Endodermal cell (in vitro differentiated cells): ENCODE measurements around the gene PAGR1. TPM values are rescaled to one million over a fixed set of nuclear protein-coding genes. Genes with fewer than 3 reads are reported as not detected.

Experiments
- DNase-seq: peaks from one replicate; pipeline ENCODE4 v3.0.0-alpha.2; 2017
- H3K27ac ChIP-seq: 2 replicates; pipeline ENCODE4 v1.5.1; 2013; ENCODE audit warnings: mild to moderate bottlenecking, low read depth, low read length, moderate library complexity
- H3K27me3 ChIP-seq: 2 replicates; pipeline ENCODE4 v1.6.1; 2013; ENCODE audit warnings: mild to moderate bottlenecking, low read length, moderate library complexity; ENCODE audit not compliant: insufficient read depth, control insufficient read depth, poor library complexity, severe bottlenecking
- H3K36me3 ChIP-seq: 2 replicates; pipeline ENCODE4 v1.7.0; 2013; ENCODE audit warnings: mild to moderate bottlenecking, low read length, moderate library complexity; ENCODE audit not compliant: control insufficient read depth, insufficient read depth
- H3K4me1 ChIP-seq: one replicate; pipeline ENCODE4 v1.7.0; 2013; ENCODE audit warnings: low read length; ENCODE audit not compliant: control insufficient read depth, insufficient read depth
- H3K4me3 ChIP-seq: 2 replicates; pipeline ENCODE4 v1.5.1; 2013; ENCODE audit warnings: mild to moderate bottlenecking, low read length, moderate library complexity
- H3K9ac ChIP-seq: 2 replicates; pipeline ENCODE4 v1.6.1; 2013; ENCODE audit warnings: mild to moderate bottlenecking, low read length, moderate library complexity; ENCODE audit not compliant: poor library complexity, severe bottlenecking; ENCODE audit errors: extremely low read depth
- H3K9me3 ChIP-seq: 2 replicates; pipeline ENCODE4 v1.6.1; 2013; ENCODE audit warnings: mild to moderate bottlenecking, low read length, moderate library complexity; ENCODE audit not compliant: control insufficient read depth
- H3K27ac Mint-ChIP-seq: 2 replicates; pipeline ENCODE4 v1.8.0; 2020; ENCODE audit warnings: mixed read lengths
- H3K27me3 Mint-ChIP-seq: 2 replicates; pipeline ENCODE4 v1.8.0; 2021; ENCODE audit warnings: mild to moderate bottlenecking, mixed read lengths; ENCODE audit not compliant: insufficient read depth
- H3K36me3 Mint-ChIP-seq: 2 replicates; pipeline ENCODE4 v1.8.0; 2020; ENCODE audit warnings: low read depth, mixed read lengths
- H3K4me1 Mint-ChIP-seq: 2 replicates; pipeline ENCODE4 v1.8.0; 2020; ENCODE audit warnings: mixed read lengths
- H3K4me3 Mint-ChIP-seq: 2 replicates; pipeline ENCODE4 v1.8.0; 2020; ENCODE audit warnings: mild to moderate bottlenecking, moderate library complexity, mixed read lengths
- H3K9me3 Mint-ChIP-seq: 2 replicates; pipeline ENCODE4 v1.8.0; 2020; ENCODE audit warnings: mild to moderate bottlenecking, mixed read lengths
- CTCF ChIP-seq: fragments of 200-600 bp; sonication (generic); conservative IDR thresholded peaks from 2 replicates; pipeline ENCODE4 v1.5.0; 2021; ENCODE audit warnings: antibody characterized with exemption, mild to moderate bottlenecking
- WGBS, 2 experiments: methylation state at CpG; one replicate each; pipeline versions ENCODE4 v1.1.5 to v1.1.7; 2013; ENCODE audit warnings: missing lambda C conversion rate in 2 of 2, mixed read lengths in 1 of 2; ENCODE audit not compliant: insufficient coverage in 1 of 2, insufficient read length in 1 of 2; 5-methylcytosine and 5-hydroxymethylcytosine counted together
- total RNA-seq, 2 donors: library from RNA; stranded (reverse); fragmentation: NEBNext Ultra II Directional in 1 of 2; extraction: Animal tissue kit (Norgen Biotek cat#: 25700) in 1 of 2; gene quantifications; 2 replicates in 1 of 2; 3 replicates in 1 of 2; pipeline ENCODE4 v1.2.1, GENCODE V29; 2021

Gene PAGR1
- total RNA-seq, 2 donors from 2014 or later = 43.0 to 65.7 TPM

GRCh38 chr16:29862383-29862883, 46.5 kb downstream of the PAGR1 start:
- no peak for TF ChIP-seq CTCF
- Mint-ChIP-seq H3K27ac (peak overlapping the region; percentile 69), H3K4me3 (peak overlapping the region; percentile 80), H3K36me3 (peaks cover 31% of the 10 kb centered on the region), H3K4me1 (peaks cover 2% of the 10 kb centered on the region), H3K27me3 (peaks cover 3% of the 10 kb centered on the region), H3K9me3 (no peaks in the 10 kb centered on the region)
- Histone ChIP-seq H3K4me3 (peak overlapping the region; percentile 88), H3K9ac (peak overlapping the region; percentile 96), H3K27ac (peak overlapping the region; percentile 99), H3K27me3 (no peaks in the 10 kb centered on the region), H3K4me1 (no peaks in the 10 kb centered on the region), H3K9me3 (no peaks in the 10 kb centered on the region), H3K36me3 (peaks cover 16% of the 10 kb centered on the region)
- WGBS, 2 experiments = 1 to 2% methylated on average over 14 to 26 of the region's 27 CpGs
- DNase-seq = no peak

GRCh38 chr16:29862884-29863668, 47.1 kb downstream of the PAGR1 start, which contains the start of gene CDIPT:
CDIPT (minus strand) TSS chr16:29863226; CDS start chr16:29862857, 369 bp downstream.
- peaks cover 2% of the 10 kb centered on the region for H3K4me1 Mint-ChIP-seq
- H3K9me3 Mint-ChIP-seq = no peaks in the 10 kb centered on the region
- H3K27ac ChIP-seq = peak within 1 kb of the TSS; percentile 99
- peaks cover 5% of the 10 kb centered on the region for H3K27me3 Mint-ChIP-seq
- H3K9me3 ChIP-seq = no peaks in the 10 kb centered on the region
- DNase-seq = peak; percentile 98
- TF ChIP-seq CTCF = peak; percentile 71
- H3K9ac ChIP-seq = peak within 1 kb of the TSS; percentile 96
- H3K27me3 ChIP-seq = no peaks in the 10 kb centered on the region
- H3K4me1 ChIP-seq = no peaks in the 10 kb centered on the region
- peaks cover 31% of the 10 kb centered on the region for H3K36me3 Mint-ChIP-seq
- H3K4me3 Mint-ChIP-seq = peak within 1 kb of the TSS; percentile 80
- H3K36me3 ChIP-seq = peaks cover 16% of the 10 kb centered on the region
- H3K4me3 ChIP-seq = peak within 1 kb of the TSS; percentile 88
- H3K27ac Mint-ChIP-seq = peak within 1 kb of the TSS; percentile 100
- 0% methylated on average over 29 to 54 of the region's 57 CpGs for WGBS, 2 experiments

GRCh38 chr16:29863669-29863984, 47.7 kb downstream of the PAGR1 start:
- Mint-ChIP-seq H3K27ac (peak overlapping the region; percentile 100), H3K9me3 (no peaks in the 10 kb centered on the region), H3K4me1 (peaks cover 2% of the 10 kb centered on the region), H3K36me3 (peaks cover 26% of the 10 kb centered on the region), H3K4me3 (peak overlapping the region; percentile 80), H3K27me3 (peaks cover 5% of the 10 kb centered on the region)
- Histone ChIP-seq H3K27ac (no peak overlapping the region), H3K9me3 (no peaks in the 10 kb centered on the region), H3K36me3 (peaks cover 10% of the 10 kb centered on the region), H3K9ac (no peak overlapping the region), H3K4me3 (no peak overlapping the region), H3K27me3 (no peaks in the 10 kb centered on the region), H3K4me1 (no peaks in the 10 kb centered on the region)
- DNase-seq = no peak
- no peak for TF ChIP-seq CTCF
- 46% methylated on average over 16 of the region's 16 CpGs; no CpG with 5 or more reads in 1 of the 2 experiments for WGBS, 2 experiments
